HG03095 (cell line): ENCODE results near the gene INSR.

Source experiments
- ATAC-seq: cut with Tn5 transposase; IDR thresholded peaks from one replicate; pipeline ENCODE4 v1.9.1; 2021; ENCODE audit warnings: moderate library complexity; ENCODE audit not compliant: unreplicated experiment

INSR gene

DNA sequence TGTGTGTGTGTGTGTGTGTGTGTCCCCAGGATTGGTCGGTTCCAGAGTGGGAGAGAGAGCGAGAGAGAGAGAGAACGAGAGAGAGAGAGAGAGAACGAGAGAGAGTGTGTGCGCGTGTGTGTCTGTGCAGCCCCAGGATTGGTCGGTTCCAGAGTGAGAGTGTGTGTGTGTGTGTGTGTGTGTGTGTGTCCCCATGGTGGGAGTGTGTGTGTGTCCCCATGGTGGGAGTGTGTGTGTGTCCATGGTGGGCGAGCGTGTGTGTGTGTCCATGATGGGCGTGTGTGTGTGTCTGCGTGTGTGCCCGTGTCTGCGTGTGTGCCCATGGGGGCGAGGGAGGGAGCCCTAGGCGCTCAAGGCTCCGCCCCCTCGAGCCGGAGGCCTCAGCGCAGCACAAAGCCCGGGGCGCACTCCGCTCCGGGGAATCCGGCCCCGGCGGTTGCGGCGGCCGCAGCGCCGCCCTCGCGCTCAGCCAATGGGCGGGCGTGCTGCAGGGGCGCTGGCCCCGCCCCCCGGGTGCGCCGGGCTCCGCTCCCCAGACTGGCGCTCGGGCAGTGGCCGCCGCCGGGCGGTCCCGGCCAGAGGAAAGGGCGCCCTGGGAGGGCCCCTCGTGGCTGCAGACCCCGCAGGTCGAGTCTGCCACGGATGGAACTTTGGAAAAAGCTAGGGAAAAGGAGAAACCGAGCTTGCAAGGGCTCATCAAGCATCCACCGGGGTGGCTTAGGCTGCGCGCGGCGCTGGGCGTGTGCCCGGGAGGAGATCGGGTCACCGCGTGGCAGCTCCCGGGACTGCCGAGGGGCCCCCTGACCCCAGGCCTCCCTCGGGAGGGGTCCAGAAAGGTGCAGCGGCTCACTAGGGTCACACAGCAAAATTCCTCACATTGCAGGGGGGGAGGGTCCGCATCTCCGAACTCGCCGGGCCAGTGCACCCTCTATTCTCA lies 96.2 kb downstream of the INSR start:
- ATAC-seq, result peak; percentile 61

- ATAC-seq, result peak; percentile 58
Observed at GRCh38 chr19:7197119-7197759, 97.0 kb downstream of the INSR start.

DNA sequence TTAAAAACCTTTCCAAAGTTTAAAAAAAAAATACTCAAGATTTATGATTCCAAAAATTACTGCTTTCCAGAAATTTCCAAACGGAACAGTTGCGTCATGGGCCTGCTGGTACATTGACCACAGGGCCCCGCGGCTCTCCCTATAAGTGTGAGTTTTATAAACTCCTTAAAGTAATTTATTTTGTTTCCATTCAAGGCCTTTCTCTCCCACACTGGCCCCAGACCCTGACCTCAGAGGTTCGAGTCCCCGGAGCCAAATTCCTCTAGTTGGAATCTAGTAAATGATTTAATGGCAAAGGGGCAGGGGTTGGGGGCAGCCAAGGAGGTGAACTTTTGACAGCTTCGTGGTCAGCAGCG lies 97.5 kb downstream of the INSR start:
- ATAC-seq, result no peak

DNA sequence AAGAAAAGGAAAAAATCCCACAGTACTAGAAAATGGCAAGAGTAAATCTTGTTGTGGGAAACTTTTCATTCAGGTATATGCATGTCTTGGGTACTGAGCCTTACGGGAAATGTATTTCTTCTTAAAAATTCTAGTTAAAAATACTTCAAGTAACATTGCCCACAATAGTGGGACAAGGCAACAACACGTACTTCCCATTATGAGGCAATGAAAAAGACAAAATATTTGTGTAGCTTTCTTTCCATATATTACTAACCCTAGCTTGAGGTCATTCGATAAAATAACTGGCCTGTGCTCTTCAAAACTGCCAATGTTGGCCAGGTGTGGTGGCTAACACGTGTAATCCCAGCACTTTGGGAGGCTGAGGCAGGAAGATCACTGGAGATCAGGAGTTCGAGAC lies 99.2 kb downstream of the INSR start:
- ATAC-seq, result no peak

DNA sequence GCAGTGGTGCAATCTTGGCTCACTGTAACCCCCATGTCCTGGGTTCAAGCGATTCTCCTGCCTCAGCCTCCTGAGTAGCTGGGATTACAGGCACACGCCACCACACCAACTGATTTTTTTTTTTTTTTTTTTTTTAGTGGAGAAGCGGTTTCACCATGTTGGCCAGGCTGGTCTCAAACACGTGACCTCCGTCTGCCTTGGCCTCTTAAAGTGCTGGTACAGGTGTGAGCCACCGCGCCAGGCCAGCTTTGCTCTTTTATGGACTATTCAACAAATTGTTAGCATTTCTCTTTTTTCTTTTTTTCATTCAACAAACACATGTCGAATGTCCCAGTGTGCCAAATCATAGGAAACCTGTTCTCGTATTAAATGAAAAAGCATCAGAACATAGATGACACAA lies 99.6 kb downstream of the INSR start:
- ATAC-seq, result no peak

- no peak for ATAC-seq
Observed at GRCh38 chr19:7191946-7192691, 102.1 kb downstream of the INSR start.

GRCh38 chr19:7188698-7189629 lies 105.2 kb downstream of the INSR start:
- ATAC-seq, result no peak

GRCh38 chr19:7187605-7188339 lies 106.4 kb downstream of the INSR start:
- no peak for ATAC-seq

DNA sequence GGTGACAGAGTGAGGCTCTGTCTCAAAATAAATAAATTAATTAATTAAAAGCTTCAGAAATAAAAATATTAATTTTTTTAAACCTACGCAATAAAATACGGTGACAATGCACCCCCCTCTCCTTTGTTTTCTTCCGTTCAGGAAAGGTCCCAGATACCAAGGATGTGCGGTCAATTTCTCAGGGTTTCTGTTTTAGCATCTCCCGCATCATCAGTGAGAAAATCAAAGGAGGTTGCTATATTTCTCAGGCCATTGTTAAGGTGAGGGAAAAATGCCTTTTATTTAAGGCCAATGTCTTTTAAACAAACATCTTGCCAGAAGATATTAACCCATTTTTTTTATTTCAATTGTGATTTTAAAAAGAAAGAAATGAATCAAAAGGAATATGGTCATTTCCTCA lies 111.7 kb downstream of the INSR start:
- ATAC-seq, result no peak

- ATAC-seq, result no peak
Observed at GRCh38 chr19:7179917-7180306, 114.3 kb downstream of the INSR start.

- ATAC-seq, result no peak
Observed at GRCh38 chr19:7177926-7178325, 116.3 kb downstream of the INSR start.

GRCh38 chr19:7176792-7177191 lies 117.4 kb downstream of the INSR start:
- ATAC-seq, result no peak

- ATAC-seq, result no peak
Observed at GRCh38 chr19:7172794-7173193, 121.4 kb downstream of the INSR start.

DNA sequence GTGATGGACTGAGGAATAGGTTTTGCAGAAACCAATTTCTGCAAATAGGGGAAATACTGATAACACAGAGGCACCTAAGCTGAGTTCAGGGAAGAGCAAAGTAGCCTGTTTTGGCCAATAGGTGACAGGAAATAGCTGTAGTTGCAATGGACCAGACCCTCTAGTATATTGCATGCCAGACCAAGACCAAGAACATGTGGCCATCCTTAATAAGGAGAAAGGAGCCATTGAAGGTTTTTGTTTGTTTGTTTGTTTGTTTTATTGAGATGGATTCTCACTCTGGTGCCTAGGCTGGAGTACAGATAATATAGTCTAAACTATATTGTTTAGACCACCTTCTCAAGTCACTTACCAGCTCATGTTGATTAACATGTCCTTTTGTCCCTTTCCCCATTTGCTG lies 123.2 kb downstream of the INSR start:
- no peak for ATAC-seq

- no peak for ATAC-seq
Observed at GRCh38 chr19:7168941-7169340, 125.3 kb downstream of the INSR start.

DNA sequence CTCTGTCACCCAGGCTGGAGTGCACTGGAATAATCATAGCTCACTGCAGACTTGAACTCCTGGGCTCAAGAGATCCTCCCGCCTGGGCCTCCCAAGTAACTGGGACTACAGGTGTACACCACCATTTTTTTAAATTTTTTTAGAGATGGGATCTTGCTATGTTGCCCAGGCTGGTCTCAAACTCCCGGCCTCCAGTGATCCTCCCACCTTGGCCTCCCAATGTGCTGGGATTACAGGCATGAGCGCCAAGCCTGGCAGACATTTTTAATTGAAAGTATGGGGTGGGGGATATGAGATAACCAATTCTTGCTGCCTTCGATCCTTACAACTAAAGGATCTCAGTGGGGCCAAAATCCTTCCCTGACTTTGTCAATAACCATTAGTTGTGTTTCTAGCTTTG lies 132.9 kb downstream of the INSR start:
- no peak for ATAC-seq

DNA sequence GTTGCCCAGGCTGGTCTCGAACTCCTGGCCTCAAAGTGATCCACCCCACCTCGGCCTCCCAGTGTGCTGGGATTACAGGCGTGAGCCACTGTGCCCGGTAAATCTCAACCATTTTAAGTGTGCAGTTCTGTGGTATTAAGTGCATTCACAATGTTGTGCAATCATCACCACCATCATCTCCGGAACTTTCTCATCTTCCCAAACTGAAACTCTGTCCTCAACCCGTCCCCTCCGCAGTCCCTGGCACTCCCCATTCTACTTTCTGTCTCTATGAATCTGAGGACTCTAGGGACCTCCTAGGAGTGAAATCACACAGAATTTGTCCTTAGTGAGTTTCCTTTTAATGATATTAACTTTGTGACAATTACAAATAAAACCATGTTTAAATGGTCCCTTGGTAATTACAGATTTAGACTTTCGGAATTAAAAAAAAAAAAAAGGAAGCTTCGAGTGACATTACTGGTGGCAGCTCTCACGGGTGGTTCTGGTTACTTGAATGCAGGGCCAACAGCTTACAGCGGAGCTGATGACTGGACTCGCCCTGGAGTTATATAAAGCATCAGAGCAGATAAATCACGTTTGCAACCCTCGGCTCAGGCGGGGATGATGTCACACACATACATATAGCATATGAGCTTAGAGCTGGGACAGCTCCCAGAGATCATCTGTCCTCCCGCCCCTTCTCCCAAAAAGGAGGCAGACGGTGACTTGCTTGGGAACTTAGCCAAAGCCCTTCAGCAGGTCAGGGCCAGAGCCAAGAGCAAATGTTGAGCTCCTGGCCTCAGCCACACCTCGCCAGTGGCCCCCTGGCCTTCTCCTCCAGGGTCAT lies 134.9 kb downstream of the INSR start:
- ATAC-seq, result no peak

- no peak for ATAC-seq
Observed at GRCh38 chr19:7153022-7153421, 141.2 kb downstream of the INSR start.

DNA sequence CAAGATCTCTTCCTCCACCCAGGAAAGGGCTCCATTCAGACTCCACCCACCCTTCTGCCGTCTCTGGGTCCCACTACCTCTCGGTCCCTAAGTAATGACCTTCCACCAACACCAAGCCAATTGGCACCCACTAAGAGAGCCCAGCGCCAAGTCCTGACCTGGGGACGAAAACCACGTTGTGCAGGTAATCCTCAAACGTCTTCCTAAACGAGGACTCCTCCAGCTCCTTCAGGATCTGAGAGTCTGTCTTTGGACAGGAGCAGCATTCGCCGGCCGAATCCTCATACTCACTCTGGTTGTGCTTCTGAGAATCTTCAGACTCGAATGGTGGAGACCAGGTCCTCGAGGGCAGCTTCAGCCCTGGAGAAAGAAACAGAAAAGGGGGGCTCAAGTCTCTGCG lies 141.6 kb downstream of the INSR start:
- ATAC-seq, result no peak
